BJ (cell line): ENCODE data around the gene GAPVD1. TPM values are rescaled to one million over a fixed set of nuclear protein-coding genes. Genes with fewer than 3 reads are reported as not detected.
A peak's percentile ranks its signal among the peaks of the same experiment; 100 is the strongest.
"Not testable (repeated sequence)": the region's sequence is repeated elsewhere in the genome, so short reads cannot be mapped to it uniquely, and the experiment has no call there.

ENCODE experiments used
- CTCF ChIA-PET: fragments of 350-600 bp; formaldehyde crosslinking; extraction: SDS; loops from one replicate; lab custom pipeline; 2021; ENCODE audit warnings: antibody characterized with exemption, inconsistent platforms; lab: Yijun Ruan, JAX
- POLR2A ChIA-PET: fragments of 300-600 bp; sonication (Branson Sonifier 250); formaldehyde crosslinking; extraction: SDS; loops from one replicate; lab custom pipeline; 2021; ENCODE audit warnings: antibody characterized with exemption; lab: Charles Lee
- DNase-seq: peaks from one replicate; pipeline ENCODE4 v3.0.0-alpha.2; 2011; ENCODE audit warnings: low read depth
- H3K27me3 ChIP-seq: 2 replicates; pipeline ENCODE4 v1.6.0; 2011; ENCODE audit warnings: low read length; ENCODE audit not compliant: control insufficient read depth, insufficient read depth
- H3K36me3 ChIP-seq: 2 replicates; pipeline ENCODE4 v1.5.1; 2011; ENCODE audit warnings: low read length; ENCODE audit not compliant: control insufficient read depth, insufficient read depth
- H3K4me3 ChIP-seq: 2 replicates; pipeline ENCODE4 v1.5.1; 2011; ENCODE audit warnings: low read depth, mild to moderate bottlenecking, control low read depth, low read length
- polyA plus RNA-seq: library from polyadenylated mRNA; depleted of rRNA; stranded (reverse); fragments of >200 nt; gene quantifications from 2 replicates; pipeline ENCODE4 v1.2.3, GENCODE V29; 2011
- TF ChIP-seq, protein P1 (sequence below): IDR thresholded peaks from 2 replicates; pipeline ENCODE4 v1.5.1; 2011; ENCODE audit warnings: low read depth, mild to moderate bottlenecking, control low read depth, inconsistent platforms, low read length, moderate library complexity; ENCODE audit not compliant: insufficient read depth

The GAPVD1 gene
- polyA plus RNA-seq, 1 experiment, result 11.6 TPM

DNA sequence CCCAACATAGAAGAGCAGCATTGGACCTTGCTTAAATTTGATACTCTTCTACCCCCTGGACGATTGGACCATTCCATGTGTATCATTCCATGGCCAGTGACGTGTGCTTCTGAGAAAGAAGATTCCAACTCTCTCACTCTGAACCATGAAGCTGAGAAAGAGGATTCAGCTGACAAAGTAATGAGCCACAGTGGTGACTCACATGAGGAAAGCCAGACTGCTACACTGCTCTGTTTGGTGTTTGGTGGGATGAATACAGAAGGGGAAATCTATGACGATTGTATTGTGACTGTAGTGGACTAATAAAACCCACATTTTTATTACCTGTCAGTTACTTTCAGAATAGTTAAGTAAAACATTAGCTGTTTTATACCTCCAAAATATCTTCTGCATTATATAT, 27.9 kb upstream of the GAPVD1 start:
- peaks cover 16% of the 10 kb centered on the region for H3K36me3 ChIP-seq
- DNase-seq, result peak; percentile 96
- TF ChIP-seq, protein P1, sequence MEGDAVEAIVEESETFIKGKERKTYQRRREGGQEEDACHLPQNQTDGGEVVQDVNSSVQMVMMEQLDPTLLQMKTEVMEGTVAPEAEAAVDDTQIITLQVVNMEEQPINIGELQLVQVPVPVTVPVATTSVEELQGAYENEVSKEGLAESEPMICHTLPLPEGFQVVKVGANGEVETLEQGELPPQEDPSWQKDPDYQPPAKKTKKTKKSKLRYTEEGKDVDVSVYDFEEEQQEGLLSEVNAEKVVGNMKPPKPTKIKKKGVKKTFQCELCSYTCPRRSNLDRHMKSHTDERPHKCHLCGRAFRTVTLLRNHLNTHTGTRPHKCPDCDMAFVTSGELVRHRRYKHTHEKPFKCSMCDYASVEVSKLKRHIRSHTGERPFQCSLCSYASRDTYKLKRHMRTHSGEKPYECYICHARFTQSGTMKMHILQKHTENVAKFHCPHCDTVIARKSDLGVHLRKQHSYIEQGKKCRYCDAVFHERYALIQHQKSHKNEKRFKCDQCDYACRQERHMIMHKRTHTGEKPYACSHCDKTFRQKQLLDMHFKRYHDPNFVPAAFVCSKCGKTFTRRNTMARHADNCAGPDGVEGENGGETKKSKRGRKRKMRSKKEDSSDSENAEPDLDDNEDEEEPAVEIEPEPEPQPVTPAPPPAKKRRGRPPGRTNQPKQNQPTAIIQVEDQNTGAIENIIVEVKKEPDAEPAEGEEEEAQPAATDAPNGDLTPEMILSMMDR, result no peak
- no peaks in the 10 kb centered on the region for H3K27me3 ChIP-seq
- CTCF ChIA-PET, result interaction anchor here (0.6 to 0.9 kb wide), 2 partner anchors 10 to 28 kb away, joined by 3 read pairs; partner anchors contain the start of gene GAPVD1
- POLR2A ChIA-PET, result no interaction called here
- no peak overlapping the region for H3K4me3 ChIP-seq

DNA sequence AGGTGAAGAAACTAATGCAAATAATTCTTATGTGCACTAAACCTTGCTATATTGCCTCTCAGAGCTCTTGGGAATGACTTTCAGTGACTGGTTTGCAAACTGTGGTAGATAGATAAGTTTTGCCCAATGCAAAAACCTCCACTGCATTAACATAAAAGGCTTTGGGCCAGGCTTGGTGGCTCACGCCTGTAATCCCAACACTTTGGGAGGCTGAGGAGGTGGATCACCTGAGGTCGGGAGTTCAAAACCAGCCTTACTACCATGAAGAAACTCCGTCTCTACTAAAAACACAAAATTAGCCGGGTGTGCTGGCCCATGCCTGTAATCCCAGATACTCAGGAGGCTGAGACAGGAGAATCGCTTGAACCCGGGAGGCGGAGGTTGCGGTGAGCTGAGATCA, 27.5 kb upstream of the GAPVD1 start:
- DNase-seq, POLR2A ChIA-PET, H3K4me3 ChIP-seq, H3K27me3 ChIP-seq: not testable (repeated sequence)
- H3K36me3 ChIP-seq, result peaks cover 18% of the 10 kb centered on the region
- CTCF ChIA-PET, result interaction anchor here (0.6 to 0.9 kb wide), 2 partner anchors 9 to 28 kb away, joined by 3 read pairs; partner anchors contain the start of gene GAPVD1

DNA sequence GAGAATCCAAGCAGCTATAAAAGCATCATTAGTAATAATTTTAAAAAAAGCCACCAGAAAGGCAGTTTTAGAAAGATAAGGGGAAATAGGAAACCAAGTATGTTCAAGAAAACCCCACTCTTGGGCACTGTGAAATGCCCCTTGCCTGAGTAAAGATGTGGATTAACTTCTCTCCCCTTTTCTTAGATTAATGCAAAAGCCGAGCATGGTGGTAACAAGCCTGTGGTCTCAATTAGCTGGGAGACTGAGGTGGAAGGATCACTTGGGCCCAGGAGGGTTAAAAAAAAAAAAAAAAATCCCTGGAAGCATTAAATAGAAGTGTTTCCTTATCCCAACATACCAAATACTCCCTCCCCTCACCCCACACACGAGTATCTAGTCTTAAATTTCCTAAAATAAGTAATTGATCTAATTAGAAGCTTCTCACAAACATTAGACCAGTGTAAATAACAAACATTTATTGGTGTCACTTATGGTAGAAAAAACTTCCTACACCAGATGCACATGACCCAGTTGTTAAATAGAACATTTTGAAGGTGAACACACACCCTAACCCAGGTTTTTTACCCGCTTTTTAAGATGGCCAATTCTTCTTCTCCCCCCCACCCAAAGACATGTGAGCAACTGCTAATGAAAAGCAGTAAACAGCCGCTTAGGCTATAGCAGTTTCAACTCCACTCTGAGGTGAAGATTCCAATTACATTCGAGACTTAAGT, 25.7 kb upstream of the GAPVD1 start:
- no peaks in the 10 kb centered on the region for H3K27me3 ChIP-seq
- no peak for DNase-seq
- H3K4me3 ChIP-seq, result 0 out of 2 replicates have a peak overlapping the region, but pooled peaks have one; percentile 1
- ChIA-PET POLR2A (interaction anchor here (0.6 to 0.7 kb wide), 3 partner anchors 22 to 303 kb away, joined by 3 to 9 read pairs (median 8); no protein-coding TSS in a partner anchor), CTCF (interaction anchor here (0.7 to 0.8 kb wide), 2 partner anchors 72 to 126 kb away, joined by 3 read pairs; no protein-coding TSS in a partner anchor)
- peaks cover 14% of the 10 kb centered on the region for H3K36me3 ChIP-seq
- TF ChIP-seq, protein P1, result no peak

DNA sequence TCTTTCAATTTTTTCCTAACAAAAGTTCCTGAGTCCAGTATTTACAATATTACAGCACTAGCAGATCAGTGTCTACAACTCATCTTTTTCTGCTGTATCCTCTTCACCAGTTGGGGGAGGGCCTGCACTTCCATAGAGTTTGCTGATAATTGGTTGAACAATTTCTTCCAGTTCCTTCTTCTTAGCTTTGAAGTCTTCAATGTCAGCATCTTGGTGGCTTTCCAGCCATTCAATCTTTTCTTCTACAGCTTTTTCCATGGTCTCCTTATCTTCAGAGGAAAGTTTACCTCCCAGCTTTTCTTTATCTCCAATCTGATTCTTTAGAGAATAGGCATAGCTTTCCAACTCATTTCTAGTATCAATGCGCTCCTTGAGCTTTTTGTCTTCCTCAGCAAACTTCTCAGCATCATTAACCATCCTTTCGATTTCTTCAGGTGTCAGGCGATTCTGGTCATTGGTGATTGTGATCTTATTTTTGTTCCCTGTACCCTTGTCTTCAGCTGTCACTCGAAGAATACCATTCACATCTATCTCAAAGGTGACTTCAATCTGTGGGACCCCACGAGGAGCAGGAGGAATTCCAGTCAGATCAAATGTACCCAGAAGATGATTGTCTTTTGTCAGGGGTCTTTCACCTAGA, 25.0 kb upstream of the GAPVD1 start:
- ChIA-PET POLR2A (interaction anchor here (0.7 kb wide), 1 partner anchor 21 kb away, joined by 9 read pairs; no protein-coding TSS in a partner anchor), CTCF (interaction anchor here (0.7 to 0.9 kb wide), 3 partner anchors 71 to 125 kb away, joined by 3 read pairs; no protein-coding TSS in a partner anchor)
- not testable (repeated sequence) for H3K27me3 ChIP-seq, H3K4me3 ChIP-seq, DNase-seq
- peaks cover 13% of the 10 kb centered on the region for H3K36me3 ChIP-seq

DNA sequence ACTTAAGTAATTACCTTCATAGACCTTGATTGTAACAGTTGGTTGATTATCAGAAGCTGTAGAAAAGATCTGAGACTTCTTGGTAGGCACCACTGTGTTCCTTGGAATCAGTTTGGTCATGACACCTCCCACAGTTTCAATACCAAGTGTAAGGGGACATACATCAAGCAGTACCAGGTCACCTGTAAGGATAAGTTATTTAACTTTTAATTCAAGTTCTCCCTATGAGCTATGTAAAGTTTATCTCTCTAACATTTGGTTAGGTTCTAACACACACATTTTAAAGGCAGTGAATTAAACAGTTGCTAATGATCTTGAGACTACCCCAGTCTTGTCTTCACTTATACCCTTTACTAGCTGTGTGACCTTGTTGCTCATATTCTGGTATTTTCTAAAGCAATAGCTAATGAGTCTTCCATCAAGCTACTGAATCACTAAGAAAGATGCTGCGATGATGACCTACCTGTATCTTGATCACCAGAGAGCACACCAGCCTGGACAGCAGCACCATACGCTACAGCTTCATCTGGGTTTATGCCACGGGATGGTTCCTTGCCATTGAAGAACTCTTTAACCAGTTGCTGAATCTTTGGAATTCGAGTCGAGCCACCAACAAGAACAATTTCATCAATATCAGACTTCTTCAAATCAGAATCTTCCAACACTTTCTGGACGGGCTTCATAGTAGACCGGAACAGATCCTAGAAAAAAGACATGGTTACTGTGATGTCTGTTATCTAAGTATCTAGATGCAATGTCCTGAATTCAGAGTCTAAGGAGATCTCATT, 23.3 kb upstream of the GAPVD1 start:
- CTCF ChIA-PET, result no interaction called here
- peak overlapping the region; percentile 15; the same call in 1 of the 2 replicates for H3K4me3 ChIP-seq
- POLR2A ChIA-PET, result no interaction called here
- DNase-seq, result no peak
- peaks cover 10% of the 10 kb centered on the region for H3K36me3 ChIP-seq
- H3K27me3 ChIP-seq, result no peaks in the 10 kb centered on the region
- TF ChIP-seq, protein P1, result no peak
